HCT116 (cell line): ENCODE measurements around the gene TLCD1. TPM values are rescaled to one million over a fixed set of nuclear protein-coding genes. Genes with fewer than 3 reads are reported as not detected.

Experiments
- ATAC-seq: fragments of 200-7000 bp; cut with Tn5 transposase; 2 replicates; pipeline ENCODE4 v1.9.1; 2020; ENCODE audit warnings: mild to moderate bottlenecking, moderate library complexity
- BruUV-seq: library from RNA; stranded (reverse); fragments of 400-500 nt; replicated peaks from 2 replicates; lab custom pipeline; 2021; lab: Mats Ljungman, UMichigan
- CTCF ChIA-PET: fragments of 300-600 bp; sonication (Branson Sonifier 250); formaldehyde crosslinking; loops from one replicate; lab custom pipeline; 2021; ENCODE audit warnings: antibody characterized with exemption; lab: Charles Lee
- POLR2A ChIA-PET: fragments of 300-600, 350-600 bp; sonication (Branson Sonifier 250); formaldehyde crosslinking; loops from one replicate; lab custom pipeline; 2021; ENCODE audit warnings: antibody characterized with exemption; lab: Charles Lee
- RAD21 ChIA-PET, 2 experiments: fragments of 300-600 bp; sonication (Branson Sonifier 250); formaldehyde crosslinking; loops; one replicate each; lab custom pipeline; 2023; ENCODE audit warnings: low total read pairs in 2 of 2; ENCODE audit not compliant: uncharacterized antibody in 2 of 2, unreplicated experiment in 2 of 2, low non-redundant PET in 1 of 2; lab: Charles Lee
- DNase-seq: peaks from one replicate; pipeline ENCODE4 v3.0.0-alpha.2; 2010; ENCODE audit warnings: low read depth, low spot score
- H2AFZ ChIP-seq: fragments of 200-600 bp; shearing (Covaris generic), sonication (generic); 2 replicates; pipeline ENCODE4 v1.6.1; 2017; ENCODE audit warnings: low read depth, mixed run types, mixed read lengths, antibody characterized with exemption, low read length; ENCODE audit not compliant: poor library complexity, severe bottlenecking
- H3K27ac ChIP-seq: 2 replicates; pipeline ENCODE4 v1.5.1; 2012; ENCODE audit warnings: low read depth, low read length
- H3K27me3 ChIP-seq: fragments of 200-600 bp; sonication (generic); 2 replicates; pipeline ENCODE4 v1.6.1; 2016; ENCODE audit warnings: mixed run types, low read length, mixed read lengths; ENCODE audit not compliant: insufficient read depth
- H3K36me3 ChIP-seq, 2 experiments: fragments of 200-500 bp in 1 of 2; fragments of 200-600 bp in 1 of 2; sonication (Bioruptor generic) in 1 of 2; sonication (generic) in 1 of 2; 2 replicates each; pipeline versions ENCODE4 v1.5.1 to v1.6.1; 2014 to 2016; ENCODE audit warnings: low read length in 2 of 2, inconsistent platforms in 1 of 2, mixed read lengths in 1 of 2, mixed run types in 1 of 2; ENCODE audit not compliant: insufficient read depth in 2 of 2, control insufficient read depth in 1 of 2
- H3K4me1 ChIP-seq, 2 experiments: fragments of 200-600 bp in 1 of 2; sonication (generic) in 1 of 2; 2 replicates each; pipeline versions ENCODE4 v1.5.1 to v1.6.1; 2012 to 2017; ENCODE audit warnings: low read length in 2 of 2, inconsistent platforms in 1 of 2, mild to moderate bottlenecking in 1 of 2, mixed read lengths in 1 of 2, mixed run types in 1 of 2, moderate library complexity in 1 of 2; ENCODE audit not compliant: insufficient read depth in 2 of 2, control insufficient read depth in 1 of 2
- H3K4me2 ChIP-seq: fragments of 200-600 bp; sonication (generic); 2 replicates; pipeline ENCODE4 v1.6.1; 2017; ENCODE audit warnings: mixed run types, low read length, mixed read lengths
- H3K4me3 ChIP-seq, 2 experiments: fragments of 200-600 bp in 1 of 2; sonication (generic) in 1 of 2; replicated peaks in 1 of 2; 2 replicates each; pipeline ENCODE4 v1.5.1; 2011 to 2016; ENCODE audit warnings: low read length in 2 of 2, control low read depth in 1 of 2, low read depth in 1 of 2, mild to moderate bottlenecking in 1 of 2, mixed read lengths in 1 of 2, mixed run types in 1 of 2
- H3K79me2 ChIP-seq: fragments of 200-600 bp; sonication (generic); 2 replicates; pipeline ENCODE4 v1.6.1; 2017; ENCODE audit warnings: mild to moderate bottlenecking, mixed run types, low read length, moderate library complexity, mixed read lengths; ENCODE audit not compliant: insufficient read depth
- H3K9ac ChIP-seq: fragments of 200-600 bp; sonication (generic); 2 replicates; pipeline ENCODE4 v1.6.1; 2016; ENCODE audit warnings: low read length, mixed read lengths
- H3K9me2 ChIP-seq: fragments of 200-600 bp; sonication (generic), shearing (Covaris generic); 2 replicates; pipeline ENCODE4 v1.6.1; 2017; ENCODE audit warnings: mixed run types, mild to moderate bottlenecking, moderate library complexity; ENCODE audit not compliant: insufficient read depth
- H3K9me3 ChIP-seq, 2 experiments: fragments of 200-500 bp in 1 of 2; fragments of 200-600 bp in 1 of 2; sonication (Bioruptor generic) in 1 of 2; sonication (generic) in 1 of 2; 2 replicates each; pipeline ENCODE4 v1.6.1; 2014 to 2017; ENCODE audit warnings: low read length in 2 of 2, mixed read lengths in 2 of 2, inconsistent platforms in 1 of 2, low read depth in 1 of 2, mild to moderate bottlenecking in 1 of 2, mixed run types in 1 of 2, moderate library complexity in 1 of 2; ENCODE audit not compliant: control insufficient read depth in 1 of 2, insufficient read depth in 1 of 2
- H4K20me1 ChIP-seq: fragments of 200-600 bp; sonication (generic), shearing (Covaris generic); 2 replicates; pipeline ENCODE4 v1.6.1; 2017; ENCODE audit warnings: mixed run types, mild to moderate bottlenecking, moderate library complexity; ENCODE audit not compliant: insufficient read depth
- CBX3 ChIP-seq: IDR thresholded peaks from 2 replicates; pipeline ENCODE4 v1.6.1; 2012; ENCODE audit warnings: low read depth
- CEBPB ChIP-seq: IDR thresholded peaks from 2 replicates; pipeline ENCODE4 v1.6.1; 2012; ENCODE audit warnings: low read depth
- CTCF ChIP-seq, 3 experiments: fragments of 200-600 bp in 1 of 3; sonication (generic) in 1 of 3; IDR thresholded peaks in 2 of 3; conservative IDR thresholded peaks in 1 of 3; 2 replicates each; pipeline ENCODE4 v1.5.1; 2012 to 2017; ENCODE audit warnings: low read depth in 2 of 3, low read length in 2 of 3, antibody characterized with exemption in 1 of 3, borderline replicate concordance in 1 of 3, control low read depth in 1 of 3, mild to moderate bottlenecking in 1 of 3, mixed read lengths in 1 of 3, mixed run types in 1 of 3, moderate library complexity in 1 of 3; ENCODE audit not compliant: insufficient read depth in 1 of 3
- EGR1 ChIP-seq: IDR thresholded peaks from 2 replicates; pipeline ENCODE4 v1.6.1; 2012; ENCODE audit warnings: low read depth
- EZH2 ChIP-seq: fragments of 200-600 bp; sonication (generic); IDR thresholded peaks from 2 replicates; pipeline ENCODE4 v1.6.1; 2017; ENCODE audit warnings: antibody characterized with exemption, mixed run types
- EZH2phosphoT487 ChIP-seq: fragments of 200-600 bp; IDR thresholded peaks from 2 replicates; pipeline ENCODE4 v1.6.1; 2018; ENCODE audit warnings: antibody characterized with exemption, borderline replicate concordance
- FOSL1 ChIP-seq: IDR thresholded peaks from 2 replicates; pipeline ENCODE4 v1.6.1; 2012; ENCODE audit warnings: low read depth
- MAX ChIP-seq: IDR thresholded peaks from 2 replicates; pipeline ENCODE4 v1.6.1; 2012
- RAD21 ChIP-seq: IDR thresholded peaks from 2 replicates; pipeline ENCODE4 v1.6.1; 2012; ENCODE audit warnings: low read depth, mild to moderate bottlenecking
- SIN3A ChIP-seq: IDR thresholded peaks from 2 replicates; pipeline ENCODE4 v1.6.1; 2012; ENCODE audit warnings: low read depth
- TCF7L2 ChIP-seq: IDR thresholded peaks from 2 replicates; pipeline ENCODE4 v1.7.0; 2011; ENCODE audit warnings: borderline replicate concordance, inconsistent platforms; ENCODE audit not compliant: insufficient read depth, insufficient read length; ENCODE audit errors: extremely low read depth
- ZBTB33 ChIP-seq: IDR thresholded peaks from 2 replicates; pipeline ENCODE4 v1.6.1; 2011; ENCODE audit warnings: mild to moderate bottlenecking, low read length, moderate library complexity; ENCODE audit not compliant: insufficient replicate concordance; ENCODE audit errors: extremely low read depth
- ZFX ChIP-seq: fragments of 450-650 bp; IDR thresholded peaks from 2 replicates; pipeline ENCODE4 v1.6.1; 2017
- intact Hi-C: fragments of 100-400 bp; cut with micrococcal nuclease; formaldehyde crosslinking; loops from 2 replicates; pipeline ENCODE4 v1.10.0; 2022
- total RNA-seq: library from RNA; stranded (reverse); gene quantifications from one replicate; pipeline ENCODE4 v1.2.1, GENCODE V29; 2021; ENCODE audit not compliant: unreplicated experiment

Gene TLCD1
- total RNA-seq, 1 experiment from 2014 or later: 28.3 TPM

- Histone ChIP-seq H3K9me3 (no peaks in the 10 kb centered on the region), H3K79me2 (no peaks in the 10 kb centered on the region), H3K9ac (no peak overlapping the region), H3K27me3 (no peaks in the 10 kb centered on the region)
- POLR2A ChIA-PET: no interaction called here
- no peak for TF ChIP-seq ZBTB33
- TF ChIP-seq EZH2phosphoT487: no peak
- no peak for TF ChIP-seq CBX3
- TF ChIP-seq EZH2: no peak
- TF ChIP-seq TCF7L2: no peak
- no peak for TF ChIP-seq SIN3A
- no peak for TF ChIP-seq ZFX
- no peak for TF ChIP-seq CEBPB
- no peak for TF ChIP-seq MAX
- no peak for TF ChIP-seq EGR1
- TF ChIP-seq FOSL1: no peak
- TF ChIP-seq RAD21: no peak
- TF ChIP-seq CTCF (IDR thresholded peaks at IDR 0.05 in 2 of 3, conservative IDR thresholded peaks at IDR 0.05 in 1 of 3; ENCODE audit: borderline replicate concordance in 1 of 3, insufficient read depth in 1 of 3, low read depth in 2 of 3, low read length in 2 of 3): no peak
- TF ChIP-seq, all 23 proteins: peak for 0
- ATAC-seq: no peak
- H4K20me1 ChIP-seq: no peaks in the 10 kb centered on the region
- no peaks in the 10 kb centered on the region for H3K4me1 ChIP-seq
- no peak overlapping the region for H3K4me3 ChIP-seq
- RAD21 ChIA-PET: no interaction called here
- H3K27ac ChIP-seq: no peak overlapping the region
- H3K4me2 ChIP-seq: no peak overlapping the region
- H3K9me2 ChIP-seq: no peaks in the 10 kb centered on the region
- CTCF ChIA-PET: no interaction called here
- H2AFZ ChIP-seq: no peak overlapping the region
- no TSS peak for BruUV-seq
- DNase-seq: no peak
- intact Hi-C loops: no loop called here
- peaks cover 72 to 73% of the 10 kb centered on the region in 2 experiments for H3K36me3 ChIP-seq
Measured at GRCh38 chr17:28689011-28689410, 37.0 kb downstream of the TLCD1 start.
